Stimulated activated CD4-positive, alpha-beta T cell treated with anti-CD3 and anti-CD28 coated beads, Interleukin-2, amount 100 ng/mL, for 4 hours (primary cell): ENCODE results near the gene HRH2.
"Not testable (repeated sequence)": the region's sequence is repeated elsewhere in the genome, so short reads cannot be mapped to it uniquely, and the experiment has no call there.

Experiments
- DNase-seq: peaks from one replicate; pipeline ENCODE4 v3.0.0-alpha.2; 2020; ENCODE audit warnings: low read depth

Gene HRH2

GRCh38 chr5:175649967-175650366 is 7.9 kb upstream of the HRH2 start:
- no peak for DNase-seq

DNA sequence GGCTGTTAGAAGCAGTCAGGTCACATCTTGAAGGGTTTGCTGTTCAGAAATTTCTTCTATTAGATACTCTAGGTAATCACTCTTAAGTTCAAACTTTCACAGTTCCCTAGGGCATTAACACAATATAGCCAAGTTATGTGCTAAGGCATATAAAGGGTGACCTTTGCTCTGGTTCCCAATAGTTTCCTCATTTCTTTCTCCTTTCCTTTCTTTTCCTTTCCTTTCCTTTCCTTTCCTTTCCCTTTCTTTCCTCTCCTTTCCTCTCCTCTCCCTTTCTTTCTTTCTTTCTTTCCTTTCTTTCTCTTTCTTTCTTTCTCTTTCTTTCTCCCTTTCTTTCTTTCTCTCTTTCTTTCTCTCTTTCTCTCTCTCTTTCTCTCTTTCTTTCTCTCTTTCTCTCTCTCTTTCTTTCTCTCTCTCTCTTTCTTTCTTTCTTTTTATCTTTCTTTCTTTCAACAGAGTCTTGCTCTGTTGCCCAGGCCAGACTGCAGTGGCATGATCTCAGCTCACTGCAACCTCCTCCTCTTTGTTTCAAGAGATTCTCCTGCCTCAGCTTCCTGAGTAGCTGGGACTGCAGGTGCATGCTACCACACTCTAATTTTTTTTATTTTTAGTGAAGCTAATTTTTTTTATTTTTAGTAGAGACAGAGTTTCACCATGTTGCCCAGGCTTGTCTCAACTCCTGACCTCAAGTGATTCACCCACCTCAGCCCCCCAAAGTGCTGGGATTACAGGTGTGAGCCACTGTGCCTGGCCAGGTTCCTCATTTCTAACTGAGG is 7.3 kb upstream of the HRH2 start:
- DNase-seq, result not testable (repeated sequence)

GRCh38 chr5:175652741-175653663 is 4.9 kb upstream of the HRH2 start:
- peak; percentile 68 for DNase-seq

GRCh38 chr5:175653763-175654162 is 4.1 kb upstream of the HRH2 start:
- DNase-seq, result no peak

DNA sequence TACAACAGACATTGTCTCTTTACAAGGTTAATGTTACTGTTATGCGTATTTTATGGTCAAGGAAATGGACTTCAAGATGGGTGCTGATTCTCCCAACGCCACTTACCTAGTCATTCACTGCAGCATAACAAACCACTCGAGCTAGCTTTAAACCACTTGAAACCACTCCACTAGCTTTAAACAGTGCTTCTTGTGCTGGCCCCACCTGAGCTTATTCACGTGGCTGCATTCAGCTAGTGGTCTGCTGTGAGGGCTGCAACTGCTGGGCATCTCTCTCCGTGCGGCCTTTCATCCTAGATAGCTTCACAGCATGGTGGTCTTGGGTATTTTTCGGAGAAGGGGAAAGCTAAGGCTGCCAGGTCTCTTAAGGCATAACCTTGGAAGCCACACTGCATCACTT is 3.5 kb upstream of the HRH2 start:
- DNase-seq, result no peak

GRCh38 chr5:175654807-175655206 is 3.1 kb upstream of the HRH2 start:
- no peak for DNase-seq

- DNase-seq, result no peak
These were observed 2.5 kb upstream of the HRH2 start for GRCh38 chr5:175655411-175655810.

DNA sequence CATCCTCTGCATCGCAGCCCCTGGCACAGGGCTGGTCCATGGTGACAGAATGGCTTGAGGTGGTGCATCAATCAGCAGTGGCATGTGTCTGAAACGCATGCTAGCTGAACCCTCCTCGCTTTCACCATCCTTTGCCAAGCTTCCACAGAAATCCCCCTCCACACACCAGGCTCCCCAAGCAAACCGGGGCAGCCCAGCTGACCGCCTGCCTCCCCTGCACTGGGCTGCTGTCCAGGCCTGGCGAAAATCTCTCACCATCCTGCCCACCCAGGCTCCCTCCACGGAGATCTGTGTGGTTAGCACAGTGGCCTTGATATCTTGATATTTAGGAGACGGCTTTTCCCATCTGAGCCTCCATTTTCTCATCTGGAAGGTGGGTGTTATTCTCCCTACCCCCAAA is 905 bp upstream of the HRH2 start:
- DNase-seq, result no peak

- no peak for DNase-seq
These were observed 651 bp downstream of the HRH2 start for GRCh38 chr5:175658299-175659145.

GRCh38 chr5:175659546-175660253 is 1.8 kb downstream of the HRH2 start:
- no peak for DNase-seq

DNA sequence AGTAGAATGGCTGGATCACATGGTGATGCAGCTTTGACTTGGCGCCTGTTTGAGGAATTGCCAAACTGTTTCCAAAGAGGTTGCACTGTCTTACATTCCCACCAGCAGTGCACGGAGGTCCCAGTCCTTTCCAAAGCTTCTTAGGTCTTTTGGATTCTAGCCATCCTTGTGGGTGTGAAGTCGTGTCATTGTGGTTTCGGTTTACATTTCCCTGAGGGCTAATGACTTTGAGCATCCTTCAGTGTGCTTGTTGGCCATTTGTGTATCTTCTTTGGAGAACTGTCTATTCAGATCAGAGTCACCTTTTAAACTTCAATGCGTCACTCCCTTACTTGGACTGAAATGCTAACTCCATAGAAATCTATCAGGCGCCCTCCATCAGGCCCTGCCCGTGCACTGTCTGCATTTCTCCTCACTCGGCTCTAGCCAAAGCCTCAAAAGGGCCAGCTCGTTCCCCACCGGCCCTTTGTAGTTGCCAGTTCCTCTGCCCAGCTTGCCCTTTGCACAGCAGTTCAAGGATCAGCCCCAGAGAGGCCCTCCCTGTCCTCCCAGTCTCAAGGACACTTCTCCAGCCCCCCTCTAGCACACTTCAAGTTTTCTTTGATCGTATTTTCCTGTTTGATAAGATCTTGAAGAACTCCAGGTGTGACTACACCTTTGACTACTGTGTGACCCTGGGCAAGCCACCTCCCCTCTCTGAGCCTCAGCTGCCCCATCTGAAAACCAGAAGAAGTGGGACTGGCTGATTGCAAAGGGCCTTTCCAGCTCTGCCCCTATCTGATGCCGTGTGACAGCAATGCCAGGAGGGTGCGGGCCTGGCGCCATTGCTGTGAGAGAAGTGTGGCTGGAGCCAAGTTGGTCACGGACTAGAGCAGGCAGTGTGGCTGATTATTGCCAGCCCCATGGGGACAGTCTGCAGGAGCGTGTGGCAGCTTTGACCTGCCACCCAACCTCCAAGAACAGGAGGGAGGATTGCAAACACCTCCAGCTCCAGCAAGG is 5.6 kb downstream of the HRH2 start:
- no peak for DNase-seq

GRCh38 chr5:175664723-175665122 is 6.9 kb downstream of the HRH2 start:
- no peak for DNase-seq

GRCh38 chr5:175666216-175666615 is 8.3 kb downstream of the HRH2 start:
- DNase-seq, result no peak

- no peak for DNase-seq
These were observed 10.1 kb downstream of the HRH2 start for GRCh38 chr5:175668006-175668405.

DNA sequence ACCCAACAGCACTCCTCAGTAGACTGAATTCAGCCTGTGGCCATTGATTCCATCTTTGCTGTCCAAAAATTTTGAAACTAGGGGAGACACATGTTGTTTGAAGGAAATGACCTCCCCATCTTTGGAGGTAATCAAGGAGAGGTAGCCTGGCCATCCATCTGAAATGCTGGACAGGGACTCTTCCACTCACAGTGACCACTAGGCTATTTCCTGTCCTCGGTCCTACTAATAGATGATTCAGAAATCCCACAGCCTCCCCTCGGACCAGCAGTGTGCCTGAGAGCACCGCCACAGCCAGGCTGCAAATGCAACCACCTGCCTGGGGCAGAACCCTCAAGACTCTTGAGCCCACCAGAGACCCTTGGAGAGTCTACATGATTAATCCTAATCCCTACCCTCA is 12.5 kb downstream of the HRH2 start:
- no peak for DNase-seq

DNA sequence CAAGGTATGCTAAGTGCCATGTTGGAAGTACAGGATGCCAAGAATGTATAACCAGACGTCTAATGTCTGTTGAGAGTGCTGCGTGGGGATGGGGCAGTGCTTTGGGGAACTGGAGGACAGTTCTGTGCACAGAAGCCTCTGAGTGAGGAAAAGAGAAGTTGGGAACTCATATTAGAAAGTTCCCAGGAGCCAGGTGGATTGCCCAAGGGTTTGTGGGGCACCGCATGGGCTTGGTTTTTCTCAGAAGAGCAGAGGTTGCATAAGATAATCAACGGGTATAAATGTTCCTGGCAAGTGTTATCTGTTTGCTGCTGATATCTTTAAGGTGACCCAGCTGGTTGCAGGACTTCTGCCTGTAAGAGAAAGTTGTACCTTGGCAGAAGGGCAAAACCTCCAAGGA is 13.1 kb downstream of the HRH2 start:
- DNase-seq, result no peak

DNA sequence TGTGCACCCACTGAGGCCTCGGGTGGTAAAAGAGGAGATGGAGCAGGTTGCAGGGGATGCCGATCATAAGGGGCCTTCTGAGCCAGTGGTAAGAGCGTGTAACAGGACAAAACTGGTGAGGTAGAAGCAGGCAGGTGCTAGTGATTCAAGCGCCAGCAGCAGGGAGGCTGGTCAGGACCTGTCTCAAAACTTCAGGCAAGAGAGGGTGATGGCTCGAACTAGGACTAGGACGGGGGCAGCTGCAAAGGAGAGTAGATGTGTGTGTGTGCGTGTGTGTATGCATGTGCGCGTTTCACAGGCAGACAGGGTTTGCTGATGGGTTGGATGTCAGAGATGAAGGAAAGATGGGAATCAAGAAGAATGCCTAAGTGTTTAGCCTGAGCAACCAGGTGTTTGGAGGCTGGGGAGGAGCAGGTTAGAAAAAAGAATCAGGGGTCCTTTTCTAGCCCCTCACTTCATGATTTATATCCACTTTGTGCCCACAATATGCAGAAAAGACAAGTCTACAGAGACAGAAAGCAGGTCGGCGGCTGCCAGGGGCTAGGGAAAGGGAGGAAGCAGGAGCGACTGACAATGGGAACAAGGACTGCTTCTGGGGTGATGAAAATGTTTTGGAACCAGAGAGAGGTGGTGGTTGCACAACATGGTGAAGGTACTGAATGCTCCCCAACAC is 15.2 kb downstream of the HRH2 start:
- no peak for DNase-seq

GRCh38 chr5:175674731-175675346 is 17.0 kb downstream of the HRH2 start:
- DNase-seq, result no peak

DNA sequence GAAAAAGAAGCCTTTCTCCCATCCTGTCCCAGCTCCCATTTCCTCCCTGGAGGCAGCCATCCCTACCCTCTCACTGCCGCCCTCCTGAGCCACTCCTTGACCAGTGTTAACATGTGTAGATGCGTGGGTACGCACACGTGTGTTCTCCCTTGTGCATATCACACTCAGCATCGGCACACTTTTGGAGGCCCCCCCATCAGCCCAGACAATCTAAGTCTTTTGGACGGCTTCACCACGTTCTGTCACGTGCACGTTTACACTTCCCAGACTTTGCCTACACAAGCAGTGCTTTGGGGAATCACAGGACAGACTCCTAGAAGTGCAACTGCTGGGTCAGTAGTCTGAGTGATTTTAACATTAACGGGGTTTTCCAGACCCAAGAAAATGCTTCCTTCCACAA is 18.0 kb downstream of the HRH2 start:
- DNase-seq, result no peak
